GM18951 (cell line): ENCODE results near the gene UGGT2.
"Not testable (repeated sequence)": the region's sequence is repeated elsewhere in the genome, so short reads cannot be mapped to it uniquely, and the experiment has no call there.

Experiments
- POLR2A ChIP-seq: IDR thresholded peaks from 4 replicates; pipeline ENCODE4 v1.6.1; 2011; ENCODE audit warnings: mild to moderate bottlenecking; ENCODE audit not compliant: insufficient read length, insufficient read depth; ENCODE audit errors: extremely low read depth
- in situ Hi-C: fragments of 300-500 bp; cut with MboI; formaldehyde crosslinking; loops from one replicate; pipeline ENCODE4 v1.12.0; 2022; ENCODE audit warnings: low sequenced_read_pairs, mixed read lengths, inconsistent platforms; ENCODE audit not compliant: unreplicated experiment

The UGGT2 gene

DNA sequence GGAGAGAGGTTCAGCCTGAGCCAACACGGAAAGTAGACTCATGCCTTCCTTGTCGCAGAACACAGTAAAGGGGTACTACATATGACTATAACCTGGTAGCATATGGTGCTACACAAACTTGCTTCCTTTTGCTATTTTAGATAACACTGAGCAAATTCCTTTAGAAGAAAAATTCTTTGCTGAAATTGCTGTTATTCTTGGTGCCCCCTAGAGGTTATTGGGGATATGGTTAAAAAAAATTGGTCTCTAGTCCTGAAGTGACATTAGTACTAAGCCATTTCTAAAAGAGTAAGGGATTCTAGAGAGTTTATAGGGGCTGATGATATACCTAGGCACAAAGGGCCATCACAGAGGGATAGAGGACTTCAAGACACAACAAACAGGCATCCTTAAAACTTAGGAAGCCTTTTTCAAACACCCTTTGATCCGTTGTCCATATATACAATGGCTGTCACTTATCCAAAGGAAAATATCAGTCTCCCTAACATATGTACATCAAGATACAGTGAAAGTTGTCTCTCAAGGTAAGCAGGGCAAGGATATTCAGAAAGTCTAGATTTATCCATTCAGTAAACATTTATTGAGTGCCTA lies 22.8 kb upstream of the UGGT2 start:
- no peak for TF ChIP-seq POLR2A
- in situ Hi-C loops = no loop called here

GRCh38 chr13:96072392-96072791 lies 19.2 kb upstream of the UGGT2 start:
- in situ Hi-C loops = no loop called here

GRCh38 chr13:96071504-96071903 lies 18.3 kb upstream of the UGGT2 start:
- TF ChIP-seq POLR2A = no peak
- in situ Hi-C loops = no loop called here

More at GRCh38 chr13:96072392-96072791, 19.2 kb upstream of the UGGT2 start:
- TF ChIP-seq POLR2A = no peak

DNA sequence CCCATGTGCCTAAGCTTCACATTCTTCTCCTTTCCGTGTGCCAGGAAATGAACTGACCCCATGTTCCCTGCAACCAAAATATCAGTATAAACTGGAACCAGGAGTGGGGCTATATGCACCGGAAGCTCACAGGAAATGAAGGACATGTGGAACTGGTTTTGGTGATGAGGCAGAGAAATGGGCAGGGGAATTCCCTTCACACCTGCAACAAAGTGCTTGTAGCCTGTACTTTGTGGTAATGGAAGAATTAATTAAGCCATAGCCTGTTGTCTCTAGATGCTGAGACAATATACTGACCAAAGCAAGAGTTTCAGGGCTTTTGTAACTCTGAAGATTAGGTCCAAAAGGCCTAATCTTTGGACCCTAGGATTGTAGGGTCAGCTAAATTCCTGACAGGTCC lies 15.5 kb upstream of the UGGT2 start:
- in situ Hi-C loops = no loop called here
- no peak for TF ChIP-seq POLR2A

DNA sequence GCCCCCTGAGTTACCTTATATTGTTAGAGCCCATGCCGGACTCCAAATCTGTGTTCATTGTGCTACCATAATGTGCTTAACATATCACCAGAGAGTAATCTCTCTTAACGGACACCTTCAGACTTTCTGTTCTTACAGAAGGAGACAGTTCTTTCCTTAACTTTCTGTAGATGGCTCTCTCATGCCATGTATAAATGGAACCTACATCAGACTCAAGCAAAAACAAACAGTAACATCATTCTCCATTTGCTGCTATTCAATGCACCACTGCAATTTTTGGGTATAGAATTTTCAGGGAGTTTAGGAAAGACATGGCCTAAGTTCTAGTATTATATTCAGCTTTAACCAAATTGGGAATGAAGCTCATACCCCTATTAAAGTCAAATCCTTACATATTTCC lies 12.6 kb upstream of the UGGT2 start:
- no peak for TF ChIP-seq POLR2A
- in situ Hi-C loops = no loop called here

- no peak for TF ChIP-seq POLR2A
- in situ Hi-C loops = no loop called here
These were observed 572 bp downstream of the UGGT2 start for GRCh38 chr13:96052656-96053002.

DNA sequence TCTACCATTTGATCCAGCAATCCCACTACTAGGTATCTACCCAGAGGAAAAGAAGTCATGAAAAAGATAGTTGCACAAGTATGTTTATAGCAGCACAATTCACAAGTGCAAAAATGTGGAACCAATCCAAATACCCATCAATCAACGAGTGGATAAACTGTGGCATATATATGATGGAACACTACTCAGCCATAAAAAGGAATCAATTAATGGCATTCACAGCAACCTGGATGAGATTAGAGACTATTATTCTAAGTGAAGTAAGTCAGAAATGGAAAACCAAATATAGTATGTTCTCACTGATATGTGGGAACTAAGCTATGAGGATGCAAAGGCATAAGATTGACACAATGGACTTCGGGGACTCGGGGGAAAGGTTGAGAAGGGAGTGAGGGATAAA lies 1.3 kb downstream of the UGGT2 start:
- in situ Hi-C loops = not testable (repeated sequence)

DNA sequence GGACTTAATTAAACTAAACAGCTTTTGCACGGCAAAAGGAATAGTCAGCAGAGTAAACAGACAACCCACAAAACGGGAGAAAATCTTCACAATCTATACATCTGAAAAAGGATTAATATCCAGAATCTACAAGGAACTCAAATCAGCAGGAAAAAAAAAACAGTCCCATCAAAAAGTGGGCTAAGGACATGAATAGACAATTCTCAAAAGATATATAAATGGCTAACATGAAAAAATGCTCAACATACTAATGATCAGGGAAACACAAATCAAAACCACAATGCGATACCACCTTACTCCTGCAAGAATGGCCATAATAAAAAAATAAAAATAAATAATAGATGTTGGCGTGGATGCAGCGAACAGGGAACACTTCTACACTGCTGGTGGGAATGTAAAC lies 1.7 kb downstream of the UGGT2 start:
- in situ Hi-C loops = not testable (repeated sequence)

DNA sequence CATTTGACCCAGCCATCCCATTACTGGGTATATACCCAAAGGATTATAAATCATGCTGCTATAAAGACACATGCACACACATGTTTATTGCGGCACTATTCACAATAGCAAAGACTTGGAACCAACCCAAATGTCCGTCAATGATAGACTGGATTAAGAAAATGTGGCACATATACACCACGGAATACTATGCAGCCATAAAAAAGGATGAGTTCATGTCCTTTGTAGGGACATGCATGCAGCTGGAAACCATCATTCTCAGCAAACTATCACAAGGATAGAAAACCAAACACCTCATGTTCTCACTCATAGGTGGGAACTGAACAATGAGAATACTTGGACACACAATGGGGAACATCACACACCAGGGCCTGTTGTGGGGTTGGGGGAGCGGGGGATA lies 2.2 kb downstream of the UGGT2 start:
- in situ Hi-C loops = not testable (repeated sequence)

GRCh38 chr13:96046449-96047126 lies 6.6 kb downstream of the UGGT2 start:
- in situ Hi-C loops = not testable (repeated sequence)

DNA sequence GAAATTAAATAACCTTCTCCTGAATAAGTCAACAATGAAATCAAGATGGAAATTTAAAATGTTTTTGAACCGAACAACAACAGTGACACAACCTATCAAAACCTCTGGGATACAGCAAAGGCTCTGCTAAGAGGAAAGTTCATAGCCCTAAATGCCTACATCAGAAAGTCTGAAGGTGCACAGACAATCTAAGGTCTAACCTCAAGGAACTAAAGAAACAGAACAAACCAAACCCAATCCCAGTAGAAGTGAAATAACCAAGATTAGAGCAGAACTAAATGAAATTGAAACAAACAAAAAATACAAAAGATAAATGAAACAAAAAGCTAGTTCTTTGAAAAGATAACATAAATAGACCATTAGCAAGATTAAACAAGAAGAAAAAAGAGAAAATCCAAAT lies 9.0 kb downstream of the UGGT2 start:
- in situ Hi-C loops = no loop called here
- no peak for TF ChIP-seq POLR2A

- in situ Hi-C loops = no loop called here
- TF ChIP-seq POLR2A = no peak
These were observed 11.7 kb downstream of the UGGT2 start for GRCh38 chr13:96041326-96042110.

GRCh38 chr13:96036515-96036914 lies 16.7 kb downstream of the UGGT2 start:
- no peak for TF ChIP-seq POLR2A
- in situ Hi-C loops = no loop called here

DNA sequence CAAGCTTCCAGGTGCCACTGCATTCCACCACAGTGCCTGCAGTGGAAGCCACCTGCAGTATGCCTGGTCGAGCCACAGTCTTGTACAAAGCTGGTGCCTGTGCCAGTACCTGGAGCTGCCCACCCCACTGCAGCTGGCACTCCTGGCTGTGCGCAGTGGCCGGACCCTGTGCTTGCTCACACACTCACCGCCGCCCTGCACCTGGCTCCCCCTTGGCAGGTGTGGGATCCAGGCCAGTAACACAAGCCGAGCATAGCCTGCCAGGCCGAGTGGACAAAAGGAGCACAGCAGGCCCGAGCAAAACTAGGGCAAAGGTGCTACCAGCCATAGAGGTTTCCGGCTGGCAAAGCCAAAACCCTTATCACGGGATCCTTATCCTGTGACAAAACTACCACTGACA lies 18.5 kb downstream of the UGGT2 start:
- in situ Hi-C loops = no loop called here
- no peak for TF ChIP-seq POLR2A
